Heart left ventricle (tissue), 16 donors: ENCODE measurements around the gene BTD. TPM values are rescaled to one million over a fixed set of nuclear protein-coding genes. Genes with fewer than 3 reads are reported as not detected.

ENCODE experiments used
- ATAC-seq, 4 donors: fragments of 200-7000 bp; cut with Tn5 transposase; one replicate each; pipeline ENCODE4 v1.9.1; 2020 to 2022; ENCODE audit warnings: moderate library complexity in 4 of 4, mild to moderate bottlenecking in 3 of 4, moderate number of reproducible peaks in 1 of 4
- DNase-seq, 5 donors: peaks; one replicate each; pipeline ENCODE4 v3.0.0-alpha.2; 2020
- H3K27ac ChIP-seq, 12 donors: fragments of 200-600 bp; sonication (generic) in 4 of 12; one replicate each; pipeline versions ENCODE4 v1.5.0 to v1.8.0; 2016 to 2022; ENCODE audit warnings: mild to moderate bottlenecking in 2 of 12
- H3K27me3 ChIP-seq, 9 donors: fragments of 200-600 bp; sonication (generic) in 2 of 9; one replicate each; pipeline versions ENCODE4 v1.5.1 to v1.8.0; 2016 to 2022; ENCODE audit warnings: mild to moderate bottlenecking in 3 of 9
- H3K36me3 ChIP-seq, 9 donors: fragments of 200-600 bp; sonication (generic) in 2 of 9; one replicate each; pipeline versions ENCODE4 v1.5.0 to v1.8.0; 2018 to 2022; ENCODE audit warnings: mild to moderate bottlenecking in 2 of 9
- H3K4me1 ChIP-seq, 12 donors: fragments of 200-600 bp; sonication (generic) in 4 of 12; one replicate each; pipeline versions ENCODE4 v1.5.0 to v1.8.0; 2016 to 2022; ENCODE audit warnings: mild to moderate bottlenecking in 3 of 12
- H3K4me3 ChIP-seq, 12 donors: fragments of 200-600 bp; sonication (generic) in 4 of 12; one replicate each; pipeline versions ENCODE4 v1.5.0 to v1.8.0; 2017 to 2022; ENCODE audit warnings: mild to moderate bottlenecking in 9 of 12, moderate library complexity in 4 of 12
- H3K9me3 ChIP-seq, 12 donors: fragments of 200-600 bp; sonication (generic) in 4 of 12; one replicate each; pipeline versions ENCODE4 v1.5.0 to v1.8.0; 2016 to 2022; ENCODE audit warnings: mild to moderate bottlenecking in 1 of 12
- POLR2A ChIP-seq, 2 donors: fragments of 450-650 bp; IDR thresholded peaks; one replicate each; pipeline ENCODE4 v1.6.1; 2017; ENCODE audit warnings: antibody characterized with exemption in 2 of 2, mild to moderate bottlenecking in 2 of 2, moderate library complexity in 2 of 2
- WGBS, 4 donors: extraction: QIAGEN DNeasy Blood & Tissue Kit in 2 of 4; methylation state at CpG; one replicate each; pipeline versions ENCODE4 v1.1.5 to v1.1.7; 2013 to 2018; 5-methylcytosine and 5-hydroxymethylcytosine counted together
- intact Hi-C, 10 donors: fragments of 100-400 bp; cut with DNase I; formaldehyde crosslinking; loops; one replicate each; pipeline versions ENCODE4 v1.11.1 to v1.14.2; 2022
- polyA plus RNA-seq, 2 donors: library from polyadenylated mRNA; stranded (reverse); fragments of 200-250 nt; gene quantifications; one replicate each; pipeline ENCODE4 v1.2.3, GENCODE V29; 2013
- total RNA-seq, 9 donors: library from RNA; depleted of rRNA in 2 of 9; stranded (reverse); fragments of >200 nt in 2 of 9; fragmentation: NEBNext Ultra II Directional in 3 of 9; extraction: Animal tissue kit (Norgen Biotek cat#: 25700) in 3 of 9; gene quantifications; one replicate each; pipeline versions ENCODE4 v1.1.0 to v1.2.4, GENCODE V29; 2016 to 2023
- TF ChIP-seq, protein P1 (sequence below), 12 donors: fragments of 200-600 bp; sonication (generic) in 4 of 12; IDR thresholded peaks; one replicate each; pipeline versions ENCODE4 v1.5.0 to v1.8.0; 2018 to 2022; ENCODE audit warnings: antibody characterized with exemption in 12 of 12, mild to moderate bottlenecking in 5 of 12
- donor health status: ischemic (EF 13 %, LVEDD 7.1; RV severe dilation, severe dysfunction).
- donor health status: healthy with polysubstance abuse.
- donor health status: DM: no; HTN: yes; CAD: no.
- donor health status: DM: no; HTN: no; CAD: no.
- donor health status: ischemic (EF 25% LVEDD 6.9; RV normal size, moderate dysfunction).
- donor health status: ischemic (EF 25% LVEDD 5.7; RV mildly dilated, moderate dysfunction).
- donor health status: healthy.
- donor health status: DM: yes; HTN: yes; CAD: no.
- donor health status: ischemic (EF 35%, LVEDD 5.7; RV mildly dilated, moderate dysfunction).
- donor health status: nonischemic (EF 11% LVEDD 7.7; RV severe dilation, severe dysfunction).
- donor health status: DM: yes; HTN: yes; CAD: no.
- donor health status: PGD.
- donor health status: ischemic (EF 29% LVEDD 5.4; RV normal size, mild dysfunction).
- donor health status: nonischemic (EF 23%, LVEDD 6.1; RV moderate dilation, normal function).

The BTD gene
- total and polyA plus RNA-seq, 11 donors = 4.2 to 16.4 (median 11.7) TPM

- Histone ChIP-seq H3K4me1 (no peaks in the 10 kb centered on the region), H3K27ac (no peak overlapping the region), H3K36me3 (no peaks in the 10 kb centered on the region), H3K4me3 (no peak overlapping the region), H3K9me3 (peaks cover 0 to 28% (median 19%) of the 10 kb centered on the region in 12 donors), H3K27me3 (no peaks in the 10 kb centered on the region)
- ATAC-seq = no peak
- intact Hi-C loops = no loop called here
- TF ChIP-seq, protein P1, sequence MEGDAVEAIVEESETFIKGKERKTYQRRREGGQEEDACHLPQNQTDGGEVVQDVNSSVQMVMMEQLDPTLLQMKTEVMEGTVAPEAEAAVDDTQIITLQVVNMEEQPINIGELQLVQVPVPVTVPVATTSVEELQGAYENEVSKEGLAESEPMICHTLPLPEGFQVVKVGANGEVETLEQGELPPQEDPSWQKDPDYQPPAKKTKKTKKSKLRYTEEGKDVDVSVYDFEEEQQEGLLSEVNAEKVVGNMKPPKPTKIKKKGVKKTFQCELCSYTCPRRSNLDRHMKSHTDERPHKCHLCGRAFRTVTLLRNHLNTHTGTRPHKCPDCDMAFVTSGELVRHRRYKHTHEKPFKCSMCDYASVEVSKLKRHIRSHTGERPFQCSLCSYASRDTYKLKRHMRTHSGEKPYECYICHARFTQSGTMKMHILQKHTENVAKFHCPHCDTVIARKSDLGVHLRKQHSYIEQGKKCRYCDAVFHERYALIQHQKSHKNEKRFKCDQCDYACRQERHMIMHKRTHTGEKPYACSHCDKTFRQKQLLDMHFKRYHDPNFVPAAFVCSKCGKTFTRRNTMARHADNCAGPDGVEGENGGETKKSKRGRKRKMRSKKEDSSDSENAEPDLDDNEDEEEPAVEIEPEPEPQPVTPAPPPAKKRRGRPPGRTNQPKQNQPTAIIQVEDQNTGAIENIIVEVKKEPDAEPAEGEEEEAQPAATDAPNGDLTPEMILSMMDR (IDR thresholded peaks at IDR 0.05) = no peak
- no peak for TF ChIP-seq POLR2A (IDR thresholded peaks at IDR 0.05)
- DNase-seq = no peak
Measured at GRCh38 chr3:15657016-15657415, 55.5 kb downstream of the BTD start.

DNA sequence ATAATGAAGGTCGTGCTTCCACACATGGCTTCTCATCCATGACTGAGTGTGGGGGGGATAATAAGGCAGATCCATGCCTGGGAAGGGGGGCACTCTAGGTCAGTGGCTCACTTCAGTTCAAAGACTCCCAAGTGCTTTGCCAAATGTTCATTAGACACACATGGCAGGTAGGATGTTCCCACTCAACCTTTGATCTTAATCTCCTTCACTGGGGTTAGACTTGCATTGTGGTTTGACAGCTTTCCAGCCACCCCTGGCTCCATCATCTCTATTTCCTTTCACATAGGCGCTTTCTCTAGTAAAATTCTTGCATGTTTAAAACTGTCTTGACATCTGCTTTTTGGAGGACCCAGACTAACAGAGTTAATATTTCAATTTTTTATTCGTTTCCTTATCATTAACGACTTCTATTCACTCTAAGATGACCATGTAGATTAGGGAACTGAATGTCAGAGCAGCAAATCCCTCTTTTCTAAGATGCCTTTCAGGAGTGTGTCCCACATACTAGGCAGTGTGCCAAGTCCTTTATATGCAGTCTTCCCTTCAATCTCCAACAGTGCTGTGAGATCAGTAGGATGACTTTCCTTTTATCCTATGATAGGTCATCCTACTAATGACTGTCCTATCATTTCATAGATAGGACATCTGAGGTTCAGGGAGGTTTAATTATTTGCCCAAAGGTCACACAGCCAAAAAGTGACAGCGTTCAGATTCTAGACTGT, 57.9 kb downstream of the BTD start:
- Histone ChIP-seq H3K9me3 (peaks cover 0 to 30% (median 19%) of the 10 kb centered on the region in 12 donors), H3K4me1 (no peaks in the 10 kb centered on the region), H3K36me3 (no peaks in the 10 kb centered on the region), H3K4me3 (no peak overlapping the region), H3K27me3 (no peaks in the 10 kb centered on the region), H3K27ac (no peak overlapping the region)
- 78 to 86% (median 82%) methylated on average over 5 of the region's 5 CpGs for WGBS, 4 donors
- TF ChIP-seq POLR2A (IDR thresholded peaks at IDR 0.05) = no peak
- TF ChIP-seq, protein P1 (IDR thresholded peaks at IDR 0.05) = no peak
- DNase-seq = no peak
- no peak for ATAC-seq
- intact Hi-C loops = no loop called here

GRCh38 chr3:15660055-15660935, 58.8 kb downstream of the BTD start:
- Histone ChIP-seq H3K27ac (no peak overlapping the region), H3K27me3 (no peaks in the 10 kb centered on the region), H3K9me3 (peaks cover 0 to 26% (median 17%) of the 10 kb centered on the region in 12 donors), H3K36me3 (no peaks in the 10 kb centered on the region), H3K4me1 (no peaks in the 10 kb centered on the region), H3K4me3 (no peak overlapping the region)
- 81 to 88% (median 87%) methylated on average over 7 of the region's 7 CpGs for WGBS, 4 donors
- intact Hi-C loops = no loop called here
- TF ChIP-seq, protein P1 (IDR thresholded peaks at IDR 0.05) = no peak
- no peak for TF ChIP-seq POLR2A (IDR thresholded peaks at IDR 0.05)
- ATAC-seq (no peak), DNase-seq (no peak)

- Histone ChIP-seq H3K4me3 (no peak overlapping the region), H3K27me3 (no peaks in the 10 kb centered on the region), H3K4me1 (peaks cover 0 to 6% (median 0%) of the 10 kb centered on the region in 12 donors), H3K36me3 (peaks cover 0 to 19% (median 6%) of the 10 kb centered on the region in 9 donors), H3K9me3 (peaks cover 0 to 3% (median 0%) of the 10 kb centered on the region in 12 donors), H3K27ac (peak overlapping the region in 1 of 12 donors; percentile 7)
- no peak for TF ChIP-seq POLR2A (IDR thresholded peaks at IDR 0.05)
- TF ChIP-seq, protein P1 (IDR thresholded peaks at IDR 0.05) = no peak
- DNase-seq = no peak
- WGBS, 4 donors = 88 to 100% (median 94%) methylated on average over 1 of the region's 1 CpG
- intact Hi-C loops = no loop called here
- ATAC-seq = no peak
Measured at GRCh38 chr3:15664144-15664543, 62.6 kb downstream of the BTD start.
